ENCODE data around the gene ZNF814.
"Not testable (repeated sequence)": the region's sequence is repeated elsewhere in the genome, so short reads cannot be mapped to it uniquely, and the experiment has no call there.

The ZNF814 gene

GRCh38 chr19:57862351-57862750, 26.5 kb downstream of the ZNF814 start:
- DNase-seq (ENCODE audit: low read depth): not testable (repeated sequence)

- DNase-seq (ENCODE audit: low read depth): not testable (repeated sequence)
Measured at GRCh38 chr19:57854117-57854516, 34.7 kb downstream of the ZNF814 start.

GRCh38 chr19:57851812-57852603, 36.8 kb downstream of the ZNF814 start:
- DNase-seq (ENCODE audit: low read depth): not testable (repeated sequence)

- DNase-seq (ENCODE audit: low read depth): no peak
Measured at GRCh38 chr19:57850553-57851017, 38.3 kb downstream of the ZNF814 start.

- DNase-seq (ENCODE audit: low read depth): peak; percentile 48
Measured at GRCh38 chr19:57849666-57850473, 39.0 kb downstream of the ZNF814 start, which contains the start of gene ZNF587. Gene ZNF587, plus strand, starts transcription at chr19:57849859. Its CDS starts 180 bp downstream, at chr19:57850039.

GRCh38 chr19:57849162-57849665, 39.6 kb downstream of the ZNF814 start:
- DNase-seq (ENCODE audit: low read depth): not testable (repeated sequence)

- DNase-seq (ENCODE audit: low read depth): not testable (repeated sequence)
Measured at GRCh38 chr19:57847164-57847563, 41.7 kb downstream of the ZNF814 start.

- no peak for DNase-seq (ENCODE audit: low read depth)
Measured at GRCh38 chr19:57841122-57841763, 47.6 kb downstream of the ZNF814 start.

GRCh38 chr19:57838622-57839191, 50.1 kb downstream of the ZNF814 start:
- not testable (repeated sequence) for DNase-seq (ENCODE audit: low read depth)

GRCh38 chr19:57836991-57837390, 51.8 kb downstream of the ZNF814 start:
- not testable (repeated sequence) for DNase-seq (ENCODE audit: low read depth)

GRCh38 chr19:57830071-57830602, 58.7 kb downstream of the ZNF814 start, which contains the start of gene ZNF587B:
Gene ZNF587B, plus strand, starts transcription at chr19:57830299. Its CDS starts 230 bp downstream, at chr19:57830529.
- no peak for DNase-seq (ENCODE audit: low read depth)

- DNase-seq (ENCODE audit: low read depth): no peak
Measured at GRCh38 chr19:57829316-57829715, 59.5 kb downstream of the ZNF814 start.

GRCh38 chr19:57825511-57825910, 63.3 kb downstream of the ZNF814 start:
- DNase-seq (ENCODE audit: low read depth): no peak

GRCh38 chr19:57823608-57824007, 65.2 kb downstream of the ZNF814 start:
- not testable (repeated sequence) for DNase-seq (ENCODE audit: low read depth)

GRCh38 chr19:57823155-57823554, 65.7 kb downstream of the ZNF814 start:
- DNase-seq (ENCODE audit: low read depth): not testable (repeated sequence)

- not testable (repeated sequence) for DNase-seq (ENCODE audit: low read depth)
Measured at GRCh38 chr19:57821501-57821900, 67.3 kb downstream of the ZNF814 start.

- not testable (repeated sequence) for DNase-seq (ENCODE audit: low read depth)
Measured at GRCh38 chr19:57821095-57821494, 67.7 kb downstream of the ZNF814 start.

- DNase-seq (ENCODE audit: low read depth): no peak
Measured at GRCh38 chr19:57820599-57820998, 68.2 kb downstream of the ZNF814 start.

GRCh38 chr19:57819475-57820148, 69.2 kb downstream of the ZNF814 start:
- DNase-seq (ENCODE audit: low read depth): peak; percentile 87

- DNase-seq (ENCODE audit: low read depth): no peak
Measured at GRCh38 chr19:57818378-57818777, 70.5 kb downstream of the ZNF814 start.

- no peak for DNase-seq (ENCODE audit: low read depth)
Measured at GRCh38 chr19:57817976-57818375, 70.9 kb downstream of the ZNF814 start.
